Subcutaneous adipose tissue (tissue), 4 donors: ENCODE data around the gene GPX5. TPM values are rescaled to one million over a fixed set of nuclear protein-coding genes. Genes with fewer than 3 reads are reported as not detected.

Source experiments
- CTCF ChIP-seq: fragments of 450-650 bp; IDR thresholded peaks from one replicate; pipeline ENCODE4 v1.5.1; 2016; ENCODE audit warnings: low read depth, mild to moderate bottlenecking, control low read depth, antibody characterized with exemption, moderate library complexity
- total RNA-seq, 4 donors: library from RNA; depleted of rRNA; stranded (reverse); fragments of >200 nt; gene quantifications; one replicate each; pipeline ENCODE4 v1.1.0, GENCODE V29; 2016

Gene GPX5
- total RNA-seq, 4 donors from 2014 or later, result not detected

- TF ChIP-seq CTCF, result no peak
Observed at GRCh38 chr6:28542440-28543296, 17.0 kb downstream of the GPX5 start.

DNA sequence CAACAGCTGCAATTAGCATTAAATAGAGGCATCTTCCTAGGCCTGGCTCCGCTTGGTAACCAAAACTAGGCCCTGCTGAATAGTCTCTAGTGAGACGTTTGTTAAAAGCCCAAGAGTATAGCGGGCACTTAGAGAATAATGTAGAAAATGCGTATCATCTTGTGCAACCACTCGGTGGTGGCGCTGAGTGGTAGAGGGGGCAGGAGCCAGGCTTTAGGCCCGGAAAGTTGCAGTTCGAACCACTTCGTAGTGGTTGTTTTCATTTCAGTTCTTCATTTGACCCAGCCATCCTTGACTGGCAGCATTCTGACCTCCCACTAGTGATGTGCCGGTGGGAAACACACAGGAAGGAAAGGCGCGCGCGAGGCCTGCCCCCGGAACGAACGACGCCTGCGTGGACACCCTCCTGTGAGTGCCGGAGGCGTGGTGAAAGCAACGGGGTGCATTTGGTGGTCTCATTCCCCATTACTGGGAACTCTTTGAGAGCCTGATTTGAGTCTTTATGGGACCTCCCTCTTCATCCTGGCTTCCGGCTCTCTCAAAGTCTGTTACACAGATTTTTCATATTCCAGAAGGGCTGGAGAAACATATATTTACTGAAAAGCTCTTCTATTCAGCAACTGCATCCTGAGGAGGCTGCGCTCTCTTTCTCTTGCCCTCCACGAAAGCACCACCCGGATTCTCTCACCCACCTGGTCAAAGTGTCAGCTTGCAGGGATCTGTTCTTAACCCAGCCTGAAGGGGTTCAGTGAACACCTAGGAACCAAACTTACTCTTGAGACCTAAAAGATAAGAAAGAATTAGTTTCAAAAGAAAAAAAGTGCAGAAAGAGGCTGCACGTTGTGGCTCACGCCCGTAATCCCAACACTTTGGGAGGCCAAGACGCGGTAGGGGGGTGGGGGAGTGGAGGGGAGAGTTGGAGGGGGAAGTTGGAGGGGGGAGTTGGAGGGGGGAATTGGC, 18.2 kb downstream of the GPX5 start:
- TF ChIP-seq CTCF, result no peak

DNA sequence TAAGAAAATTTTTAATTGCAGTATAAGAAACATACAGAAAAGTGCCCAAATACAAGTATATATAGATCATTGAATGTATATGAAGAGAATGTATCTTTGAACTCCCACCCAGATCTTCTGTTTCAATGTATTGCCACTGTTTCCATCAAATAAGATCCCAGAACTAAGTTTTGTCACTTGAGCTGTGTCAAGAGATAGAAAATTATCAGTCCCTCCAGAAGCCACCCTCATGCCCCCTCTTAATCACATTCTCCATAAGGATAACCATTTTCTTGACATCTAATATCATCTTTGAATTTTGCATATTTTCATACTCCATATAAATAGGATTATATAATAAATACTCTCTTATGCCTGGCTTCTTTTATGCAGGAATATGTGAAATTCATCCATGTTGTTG, 20.3 kb downstream of the GPX5 start:
- TF ChIP-seq CTCF, result no peak

- no peak for TF ChIP-seq CTCF
Observed at GRCh38 chr6:28551891-28552666, 26.4 kb downstream of the GPX5 start.

- TF ChIP-seq CTCF, result no peak
Observed at GRCh38 chr6:28553384-28553985, 27.8 kb downstream of the GPX5 start.

DNA sequence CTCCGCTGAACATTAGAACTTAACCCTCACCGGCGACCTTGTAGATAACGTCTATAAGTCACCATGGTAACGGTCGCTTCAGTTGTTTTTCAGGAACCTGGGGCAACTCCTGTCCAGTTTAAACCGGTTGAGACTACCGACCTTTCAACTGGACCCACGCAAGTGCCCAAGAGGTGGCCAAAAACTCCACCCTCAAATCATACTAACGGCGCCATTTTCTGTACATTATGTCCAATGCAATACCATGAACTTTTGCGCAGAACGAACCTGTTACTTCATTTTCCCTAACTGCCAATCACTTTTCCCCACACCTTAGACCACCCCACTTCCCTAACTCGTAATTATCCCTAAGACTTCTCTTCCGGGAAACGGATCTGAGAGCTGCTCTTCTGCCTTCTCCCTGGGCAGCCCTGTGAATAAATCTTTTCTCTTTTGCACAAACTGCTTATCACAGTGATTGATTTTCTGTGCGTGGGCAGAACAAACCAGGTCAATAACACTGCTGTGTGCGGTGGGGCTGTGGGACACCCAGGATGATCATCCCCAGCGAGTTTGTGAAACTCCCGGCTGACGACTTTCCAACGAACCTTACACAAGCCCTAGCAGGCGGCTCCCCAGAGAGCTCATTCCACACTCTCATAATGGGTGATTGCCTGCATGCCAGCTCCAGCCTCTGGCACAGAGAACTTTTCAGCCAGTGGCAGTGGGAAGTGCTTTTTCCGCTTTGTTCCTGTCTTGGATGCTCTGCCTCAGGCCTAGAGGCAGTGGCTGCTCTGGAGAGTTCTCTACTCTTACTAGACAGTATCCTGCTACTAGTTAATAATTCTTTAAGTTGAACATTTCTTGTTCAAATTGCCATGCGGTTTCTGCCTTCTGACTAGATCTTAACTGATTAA, 28.6 kb downstream of the GPX5 start:
- no peak for TF ChIP-seq CTCF
